Stomach (tissue), 4 donors: Measurements from ENCODE around the gene PKP2.

Source experiments
- EP300 ChIP-seq: sonication (generic); formaldehyde crosslinking; IDR thresholded peaks from one replicate; pipeline ENCODE4 v1.6.1; 2017; ENCODE audit warnings: antibody characterized with exemption
- TF ChIP-seq, protein P1 (sequence below), 7 experiments: fragments of 450-650 bp in 4 of 7; fragments of 200-600 bp in 3 of 7; sonication (generic) in 3 of 7; IDR thresholded peaks; one replicate each; pipeline ENCODE4 v1.5.1; 2016 to 2019; ENCODE audit warnings: antibody characterized with exemption in 7 of 7, control low read depth in 2 of 7, mild to moderate bottlenecking in 1 of 7

DNA sequence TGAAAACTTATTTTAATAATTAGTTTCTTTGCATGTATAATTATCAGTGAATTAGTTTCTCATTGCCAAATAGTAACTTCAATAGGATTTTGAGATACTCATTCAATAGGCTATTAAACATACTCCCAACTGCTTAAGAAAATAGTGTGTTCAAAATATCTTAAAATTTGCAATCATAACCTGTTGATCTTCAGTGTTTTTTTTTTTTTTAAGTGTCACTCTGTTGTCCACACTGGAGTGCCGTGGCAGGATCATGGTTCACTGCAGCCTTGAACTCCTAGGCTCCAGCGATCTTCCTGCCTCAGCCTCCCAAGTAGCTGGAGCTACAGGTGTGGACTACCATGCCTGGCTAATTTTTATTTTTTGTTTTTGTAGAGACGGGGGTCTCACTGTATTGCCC, 139.4 kb downstream of the PKP2 start:
- TF ChIP-seq EP300, result no peak
- TF ChIP-seq, protein P1, sequence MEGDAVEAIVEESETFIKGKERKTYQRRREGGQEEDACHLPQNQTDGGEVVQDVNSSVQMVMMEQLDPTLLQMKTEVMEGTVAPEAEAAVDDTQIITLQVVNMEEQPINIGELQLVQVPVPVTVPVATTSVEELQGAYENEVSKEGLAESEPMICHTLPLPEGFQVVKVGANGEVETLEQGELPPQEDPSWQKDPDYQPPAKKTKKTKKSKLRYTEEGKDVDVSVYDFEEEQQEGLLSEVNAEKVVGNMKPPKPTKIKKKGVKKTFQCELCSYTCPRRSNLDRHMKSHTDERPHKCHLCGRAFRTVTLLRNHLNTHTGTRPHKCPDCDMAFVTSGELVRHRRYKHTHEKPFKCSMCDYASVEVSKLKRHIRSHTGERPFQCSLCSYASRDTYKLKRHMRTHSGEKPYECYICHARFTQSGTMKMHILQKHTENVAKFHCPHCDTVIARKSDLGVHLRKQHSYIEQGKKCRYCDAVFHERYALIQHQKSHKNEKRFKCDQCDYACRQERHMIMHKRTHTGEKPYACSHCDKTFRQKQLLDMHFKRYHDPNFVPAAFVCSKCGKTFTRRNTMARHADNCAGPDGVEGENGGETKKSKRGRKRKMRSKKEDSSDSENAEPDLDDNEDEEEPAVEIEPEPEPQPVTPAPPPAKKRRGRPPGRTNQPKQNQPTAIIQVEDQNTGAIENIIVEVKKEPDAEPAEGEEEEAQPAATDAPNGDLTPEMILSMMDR (IDR thresholded peaks at IDR 0.05), result no peak
